CD14-positive monocyte (primary cell): ENCODE measurements around the gene RGS5. TPM values are rescaled to one million over a fixed set of nuclear protein-coding genes. Genes with fewer than 3 reads are reported as not detected.

Experiments
- DNase-seq, 3 donors: peaks; one replicate each; pipeline ENCODE4 v3.0.0-alpha.2; 2011 to 2022
- H2AFZ ChIP-seq: 2 replicates; pipeline ENCODE4 v1.6.0; 2012; ENCODE audit warnings: mild to moderate bottlenecking, low read depth, low read length, inconsistent platforms; ENCODE audit not compliant: insufficient read depth, poor library complexity, severe bottlenecking
- H3K27ac ChIP-seq, 2 donors: 1 replicate in 1 of 2; 2 replicates in 1 of 2; pipeline ENCODE4 v1.5.1; 2012 to 2013; ENCODE audit warnings: low read length in 2 of 2, control low read depth in 1 of 2, inconsistent platforms in 1 of 2, low read depth in 1 of 2, mild to moderate bottlenecking in 1 of 2
- H3K27me3 ChIP-seq, 2 donors: one replicate each; pipeline versions ENCODE4 v1.6.0 to v1.6.1; 2011 to 2013; ENCODE audit warnings: low read length in 2 of 2; ENCODE audit not compliant: control insufficient read depth in 2 of 2, insufficient read depth in 2 of 2
- H3K36me3 ChIP-seq, 2 donors: replicated peaks in 1 of 2; 1 replicate in 1 of 2; 2 replicates in 1 of 2; pipeline versions ENCODE4 v1.5.1 to v1.6.1; 2012 to 2013; ENCODE audit warnings: low read length in 2 of 2, control low read depth in 1 of 2, inconsistent platforms in 1 of 2, mild to moderate bottlenecking in 1 of 2; ENCODE audit not compliant: insufficient read depth in 2 of 2, control insufficient read depth in 1 of 2
- H3K4me1 ChIP-seq, 2 donors: 1 replicate in 1 of 2; 2 replicates in 1 of 2; pipeline versions ENCODE4 v1.5.1 to v1.6.1; 2012 to 2013; ENCODE audit warnings: low read length in 2 of 2, control low read depth in 1 of 2, inconsistent platforms in 1 of 2, mild to moderate bottlenecking in 1 of 2, moderate library complexity in 1 of 2; ENCODE audit not compliant: insufficient read depth in 2 of 2, control insufficient read depth in 1 of 2
- H3K4me2 ChIP-seq: replicated peaks from 2 replicates; pipeline ENCODE3; 2012; ENCODE audit warnings: low read length, moderate library complexity, mild to moderate bottlenecking; ENCODE audit not compliant: poor library complexity, severe bottlenecking; ENCODE audit errors: extremely low read depth
- H3K4me3 ChIP-seq, 3 experiments: fragments of 200-600 bp in 1 of 3; sonication (generic) in 1 of 3; replicated peaks in 1 of 3; 1 replicate in 2 of 3; 2 replicates in 1 of 3; pipeline ENCODE4 v1.5.1; 2011 to 2013; ENCODE audit warnings: low read length in 3 of 3, mild to moderate bottlenecking in 3 of 3, control low read depth in 2 of 3, low read depth in 2 of 3, inconsistent platforms in 1 of 3, moderate library complexity in 1 of 3
- H3K79me2 ChIP-seq: 2 replicates; pipeline ENCODE4 v1.6.0; 2012; ENCODE audit warnings: mild to moderate bottlenecking, control low read depth, inconsistent platforms, low read length, moderate library complexity; ENCODE audit not compliant: insufficient read depth
- H3K9ac ChIP-seq: 2 replicates; pipeline ENCODE4 v1.6.0; 2017; ENCODE audit warnings: low read length, mild to moderate bottlenecking; ENCODE audit not compliant: insufficient read depth, poor library complexity, severe bottlenecking
- H3K9me3 ChIP-seq, 2 donors: replicated peaks in 1 of 2; 1 replicate in 1 of 2; 2 replicates in 1 of 2; pipeline versions ENCODE4 v1.5.1 to v1.6.1; 2012 to 2013; ENCODE audit warnings: low read length in 2 of 2, control low read depth in 1 of 2; ENCODE audit not compliant: control insufficient read depth in 1 of 2, insufficient read depth in 1 of 2
- H4K20me1 ChIP-seq: 2 replicates; pipeline ENCODE4 v1.6.0; 2012; ENCODE audit warnings: mild to moderate bottlenecking, low read length, control low read depth, moderate library complexity; ENCODE audit not compliant: insufficient read depth
- H3K27ac Mint-ChIP-seq, 7 donors: one replicate each; pipeline ENCODE4 v1.8.0; 2020; ENCODE audit warnings: mild to moderate bottlenecking in 7 of 7, mixed read lengths in 7 of 7, moderate library complexity in 6 of 7, inconsistent platforms in 2 of 7
- H3K27me3 Mint-ChIP-seq, 3 donors: one replicate each; pipeline ENCODE4 v1.8.0; 2021 to 2022; ENCODE audit warnings: low read depth in 3 of 3, mild to moderate bottlenecking in 3 of 3, mixed read lengths in 3 of 3, moderate library complexity in 3 of 3, inconsistent platforms in 1 of 3
- H3K36me3 Mint-ChIP-seq, 2 donors: one replicate each; pipeline ENCODE4 v1.8.0; 2020; ENCODE audit warnings: mixed read lengths in 2 of 2, inconsistent platforms in 1 of 2, mild to moderate bottlenecking in 1 of 2
- H3K4me1 Mint-ChIP-seq: one replicate; pipeline ENCODE4 v1.8.0; 2020; ENCODE audit warnings: mild to moderate bottlenecking, mixed read lengths
- H3K4me3 Mint-ChIP-seq, 2 donors: one replicate each; pipeline ENCODE4 v1.8.0; 2020; ENCODE audit warnings: mild to moderate bottlenecking in 2 of 2, mixed read lengths in 2 of 2, moderate library complexity in 1 of 2
- H3K9me3 Mint-ChIP-seq, 7 donors: one replicate each; pipeline ENCODE4 v1.8.0; 2020 to 2022; ENCODE audit warnings: mixed read lengths in 7 of 7, mild to moderate bottlenecking in 6 of 7, moderate library complexity in 6 of 7, inconsistent platforms in 2 of 7
- WGBS: methylation state at CpG from one replicate; pipeline ENCODE4 v1.1.5; 2013; ENCODE audit warnings: missing lambda C conversion rate; ENCODE audit not compliant: insufficient coverage; 5-methylcytosine and 5-hydroxymethylcytosine counted together
- intact Hi-C, 2 donors: fragments of 100-400 bp; cut with micrococcal nuclease; formaldehyde crosslinking; loops; one replicate each; pipeline versions ENCODE4 v1.15.0 to v1.15.1; 2023
- polyA plus RNA-seq, 3 donors: library from polyadenylated mRNA; depleted of rRNA in 1 of 3; unstranded in 2 of 3; stranded (reverse) in 1 of 3; fragments of 300-500 nt in 2 of 3; fragments of >200 nt in 1 of 3; fragmentation: Illumina TruSeq in 2 of 3; gene quantifications; 1 replicate in 2 of 3; 2 replicates in 1 of 3; pipeline ENCODE4 v1.2.3, GENCODE V29; 2012 to 2021
- TF ChIP-seq, protein P1 (sequence below): fragments of 200-600 bp; IDR thresholded peaks from one replicate; pipeline ENCODE4 v1.8.0; 2022; ENCODE audit warnings: antibody characterized with exemption, mild to moderate bottlenecking

RGS5 gene
- polyA plus RNA-seq, 3 donors: 0.93 TPM; not detected in 2

DNA sequence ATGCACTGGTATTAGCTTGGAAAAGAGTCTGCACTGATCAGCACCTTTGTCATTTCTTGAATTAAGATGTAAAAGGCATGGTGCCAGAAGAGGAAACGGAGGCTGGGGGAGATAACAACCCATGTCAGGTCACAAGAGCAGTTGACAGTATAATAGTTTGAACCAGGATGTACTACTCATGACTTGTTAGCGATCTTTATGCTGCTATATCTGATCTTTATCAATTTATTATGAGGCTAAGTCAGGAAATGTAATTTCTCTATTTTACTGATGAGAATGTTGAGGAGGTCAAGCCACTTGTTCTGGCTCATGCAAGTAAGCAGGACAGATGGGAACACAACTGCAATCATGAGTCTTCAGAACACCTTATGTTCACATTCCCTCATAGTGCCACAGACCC is 41.4 kb downstream of the RGS5 start:
- no peak overlapping the region for H2AFZ ChIP-seq
- no peak overlapping the region for H3K4me2 ChIP-seq
- no peak for DNase-seq
- H3K27ac ChIP-seq: no peak overlapping the region
- H3K27me3 ChIP-seq: no peaks in the 10 kb centered on the region
- no peaks in the 10 kb centered on the region for H3K79me2 ChIP-seq
- H3K4me1 ChIP-seq: no peaks in the 10 kb centered on the region
- H3K9me3 ChIP-seq: no peaks in the 10 kb centered on the region
- intact Hi-C loops: no loop called here
- no peaks in the 10 kb centered on the region for H3K36me3 ChIP-seq
- no peak overlapping the region for H3K4me3 ChIP-seq
- H3K9ac ChIP-seq: no peak overlapping the region
- H3K27ac Mint-ChIP-seq: no peak overlapping the region
- no peaks in the 10 kb centered on the region for H3K36me3 Mint-ChIP-seq
- H4K20me1 ChIP-seq: no peaks in the 10 kb centered on the region
- peaks cover 0 to 14% (median 2%) of the 10 kb centered on the region in 7 donors for H3K9me3 Mint-ChIP-seq
- no peaks in the 10 kb centered on the region for H3K4me1 Mint-ChIP-seq
- WGBS: 100% methylated on average over 1 of the region's 2 CpGs
- no peaks in the 10 kb centered on the region for H3K27me3 Mint-ChIP-seq
- TF ChIP-seq, protein P1, sequence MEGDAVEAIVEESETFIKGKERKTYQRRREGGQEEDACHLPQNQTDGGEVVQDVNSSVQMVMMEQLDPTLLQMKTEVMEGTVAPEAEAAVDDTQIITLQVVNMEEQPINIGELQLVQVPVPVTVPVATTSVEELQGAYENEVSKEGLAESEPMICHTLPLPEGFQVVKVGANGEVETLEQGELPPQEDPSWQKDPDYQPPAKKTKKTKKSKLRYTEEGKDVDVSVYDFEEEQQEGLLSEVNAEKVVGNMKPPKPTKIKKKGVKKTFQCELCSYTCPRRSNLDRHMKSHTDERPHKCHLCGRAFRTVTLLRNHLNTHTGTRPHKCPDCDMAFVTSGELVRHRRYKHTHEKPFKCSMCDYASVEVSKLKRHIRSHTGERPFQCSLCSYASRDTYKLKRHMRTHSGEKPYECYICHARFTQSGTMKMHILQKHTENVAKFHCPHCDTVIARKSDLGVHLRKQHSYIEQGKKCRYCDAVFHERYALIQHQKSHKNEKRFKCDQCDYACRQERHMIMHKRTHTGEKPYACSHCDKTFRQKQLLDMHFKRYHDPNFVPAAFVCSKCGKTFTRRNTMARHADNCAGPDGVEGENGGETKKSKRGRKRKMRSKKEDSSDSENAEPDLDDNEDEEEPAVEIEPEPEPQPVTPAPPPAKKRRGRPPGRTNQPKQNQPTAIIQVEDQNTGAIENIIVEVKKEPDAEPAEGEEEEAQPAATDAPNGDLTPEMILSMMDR: no peak
- no peak overlapping the region for H3K4me3 Mint-ChIP-seq

DNA sequence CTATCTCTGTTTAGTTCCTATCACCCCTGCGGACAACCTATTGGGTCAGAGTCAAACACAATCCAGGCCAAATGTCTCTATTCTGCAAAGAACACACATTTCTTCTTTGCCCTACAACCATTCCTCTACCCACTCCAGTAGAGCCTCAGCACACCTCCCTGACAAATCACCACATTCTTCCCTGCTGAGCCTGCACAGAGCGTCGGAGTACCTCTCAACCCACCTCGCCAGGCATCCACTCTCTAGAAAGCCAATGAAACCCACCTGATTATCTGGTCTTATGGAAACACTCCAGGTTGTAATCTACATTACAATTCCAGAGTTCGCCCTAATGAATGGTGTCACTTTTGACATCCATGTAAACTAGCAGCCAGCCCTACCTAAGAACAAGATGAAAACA is 47.1 kb downstream of the RGS5 start:
- H3K4me1 ChIP-seq: no peaks in the 10 kb centered on the region
- peaks cover 2 to 12% (median 4%) of the 10 kb centered on the region in 7 donors for H3K9me3 Mint-ChIP-seq
- H4K20me1 ChIP-seq: no peaks in the 10 kb centered on the region
- H3K27ac Mint-ChIP-seq: peak overlapping the region in 1 of 7 donors; percentile 6
- H3K4me3 ChIP-seq: no peak overlapping the region
- no peak overlapping the region for H2AFZ ChIP-seq
- intact Hi-C loops: no loop called here
- H3K4me3 Mint-ChIP-seq: no peak overlapping the region
- no peak overlapping the region for H3K27ac ChIP-seq
- H3K36me3 ChIP-seq: no peaks in the 10 kb centered on the region
- no peak overlapping the region for H3K9ac ChIP-seq
- no peaks in the 10 kb centered on the region for H3K27me3 ChIP-seq
- H3K27me3 Mint-ChIP-seq: no peaks in the 10 kb centered on the region
- no peaks in the 10 kb centered on the region for H3K79me2 ChIP-seq
- whole genome bisulfite sequencing: 93% methylated on average over 4 of the region's 5 CpGs
- TF ChIP-seq, protein P1: no peak
- H3K36me3 Mint-ChIP-seq: no peaks in the 10 kb centered on the region
- no peaks in the 10 kb centered on the region for H3K9me3 ChIP-seq
- H3K4me2 ChIP-seq: no peak overlapping the region
- DNase-seq: no peak
- no peaks in the 10 kb centered on the region for H3K4me1 Mint-ChIP-seq
